ENCODE results near the gene CIT.

CIT gene

DNA sequence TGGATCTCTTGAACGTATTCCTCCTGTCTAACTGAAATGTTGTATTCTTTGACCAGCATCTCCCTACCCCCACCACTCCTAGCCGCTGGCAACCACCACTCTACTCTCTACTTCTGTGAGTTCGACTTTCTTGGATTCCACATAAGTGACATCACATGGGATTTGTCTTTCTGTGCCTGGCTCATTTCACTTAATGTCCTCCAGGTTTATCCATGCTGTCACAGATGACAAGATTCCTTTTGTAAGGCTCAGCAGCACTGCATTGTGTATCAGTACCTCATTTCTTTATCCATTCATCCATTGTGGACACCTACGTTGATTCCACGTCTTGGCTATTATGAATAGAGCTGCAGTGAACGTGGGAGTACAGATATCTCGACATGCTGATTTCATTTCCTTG lies 198.7 kb downstream of the CIT start:
- TF ChIP-seq, protein P1, sequence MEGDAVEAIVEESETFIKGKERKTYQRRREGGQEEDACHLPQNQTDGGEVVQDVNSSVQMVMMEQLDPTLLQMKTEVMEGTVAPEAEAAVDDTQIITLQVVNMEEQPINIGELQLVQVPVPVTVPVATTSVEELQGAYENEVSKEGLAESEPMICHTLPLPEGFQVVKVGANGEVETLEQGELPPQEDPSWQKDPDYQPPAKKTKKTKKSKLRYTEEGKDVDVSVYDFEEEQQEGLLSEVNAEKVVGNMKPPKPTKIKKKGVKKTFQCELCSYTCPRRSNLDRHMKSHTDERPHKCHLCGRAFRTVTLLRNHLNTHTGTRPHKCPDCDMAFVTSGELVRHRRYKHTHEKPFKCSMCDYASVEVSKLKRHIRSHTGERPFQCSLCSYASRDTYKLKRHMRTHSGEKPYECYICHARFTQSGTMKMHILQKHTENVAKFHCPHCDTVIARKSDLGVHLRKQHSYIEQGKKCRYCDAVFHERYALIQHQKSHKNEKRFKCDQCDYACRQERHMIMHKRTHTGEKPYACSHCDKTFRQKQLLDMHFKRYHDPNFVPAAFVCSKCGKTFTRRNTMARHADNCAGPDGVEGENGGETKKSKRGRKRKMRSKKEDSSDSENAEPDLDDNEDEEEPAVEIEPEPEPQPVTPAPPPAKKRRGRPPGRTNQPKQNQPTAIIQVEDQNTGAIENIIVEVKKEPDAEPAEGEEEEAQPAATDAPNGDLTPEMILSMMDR (conservative IDR thresholded peaks at IDR 0.05; ENCODE audit: low read depth, low read length): no peak
- DNase-seq (ENCODE audit: low read depth): no peak

DNA sequence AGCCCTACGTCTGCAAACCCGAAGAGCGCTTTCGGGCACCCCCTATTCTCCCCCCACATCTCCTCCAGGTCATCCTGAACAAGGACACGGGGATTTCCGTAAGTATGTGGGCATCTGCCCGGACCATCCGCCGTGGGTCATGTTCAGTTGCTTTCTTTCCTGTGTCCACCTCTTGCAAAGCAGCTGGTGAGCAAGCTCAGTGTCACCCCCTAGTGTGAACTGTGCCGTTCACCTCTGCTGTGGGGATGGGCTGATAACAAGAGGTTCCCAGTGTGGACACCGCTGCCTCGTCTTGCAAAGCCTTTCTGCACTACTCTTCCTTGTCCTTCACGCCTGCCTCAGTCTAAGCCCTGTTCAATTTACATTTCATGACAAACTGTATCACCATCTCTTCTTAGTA lies 200.5 kb downstream of the CIT start:
- no peak overlapping the region for H3K4me3 ChIP-seq (ENCODE audit: low read length)
- TF ChIP-seq, protein P1 (conservative IDR thresholded peaks at IDR 0.05; ENCODE audit: low read depth, low read length): peak; percentile 6
- DNase-seq (ENCODE audit: low read depth): no peak

More for the DNA sequence above, 198.7 kb downstream of the CIT start:
- no peak overlapping the region for H3K4me3 ChIP-seq (ENCODE audit: low read length)

DNA sequence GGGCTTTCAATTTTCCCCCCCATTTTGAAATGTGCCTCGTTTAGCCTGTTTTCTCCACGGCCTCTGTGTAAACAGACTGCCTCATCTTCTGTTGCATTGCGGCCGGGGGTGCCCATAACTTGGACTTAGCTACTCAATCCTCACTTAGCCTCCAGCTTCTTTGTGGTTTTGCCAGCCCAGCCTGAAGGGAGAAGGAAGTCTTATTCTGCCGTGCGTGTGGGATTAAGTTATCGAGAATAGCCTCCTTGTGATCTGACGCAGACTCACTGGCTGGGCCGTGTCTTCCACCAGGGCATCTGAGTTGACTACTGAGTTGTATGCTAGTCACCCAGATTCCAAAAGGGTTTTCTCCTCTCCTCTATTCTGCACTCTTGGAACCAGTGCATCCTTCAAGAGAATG lies 201.1 kb downstream of the CIT start:
- H3K4me3 ChIP-seq (ENCODE audit: low read length): no peak overlapping the region
- TF ChIP-seq, protein P1 (conservative IDR thresholded peaks at IDR 0.05; ENCODE audit: low read depth, low read length): no peak
- DNase-seq (ENCODE audit: low read depth): no peak

DNA sequence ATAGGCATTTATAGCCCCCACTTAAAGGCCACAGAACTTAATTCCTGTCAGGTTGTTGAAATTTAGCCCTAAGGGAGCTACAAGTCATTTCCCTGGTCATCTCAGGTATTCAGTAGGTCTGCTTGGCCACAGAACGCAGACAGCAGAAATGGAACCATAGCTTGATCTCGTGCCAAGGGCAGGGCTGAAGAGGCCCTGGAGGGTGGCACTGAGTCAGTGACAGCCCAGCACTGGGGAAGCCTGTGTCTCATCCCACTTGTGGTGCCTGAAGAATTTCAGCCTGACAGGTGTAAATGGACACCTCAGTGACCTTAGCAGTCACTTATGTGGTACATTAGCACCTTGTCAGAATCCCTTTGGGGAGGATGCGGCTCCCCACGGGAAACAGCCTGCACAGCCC lies 202.6 kb downstream of the CIT start:
- no peak for DNase-seq (ENCODE audit: low read depth)
- H3K4me3 ChIP-seq (ENCODE audit: low read length): no peak overlapping the region
- TF ChIP-seq, protein P1 (conservative IDR thresholded peaks at IDR 0.05; ENCODE audit: low read depth, low read length): no peak

DNA sequence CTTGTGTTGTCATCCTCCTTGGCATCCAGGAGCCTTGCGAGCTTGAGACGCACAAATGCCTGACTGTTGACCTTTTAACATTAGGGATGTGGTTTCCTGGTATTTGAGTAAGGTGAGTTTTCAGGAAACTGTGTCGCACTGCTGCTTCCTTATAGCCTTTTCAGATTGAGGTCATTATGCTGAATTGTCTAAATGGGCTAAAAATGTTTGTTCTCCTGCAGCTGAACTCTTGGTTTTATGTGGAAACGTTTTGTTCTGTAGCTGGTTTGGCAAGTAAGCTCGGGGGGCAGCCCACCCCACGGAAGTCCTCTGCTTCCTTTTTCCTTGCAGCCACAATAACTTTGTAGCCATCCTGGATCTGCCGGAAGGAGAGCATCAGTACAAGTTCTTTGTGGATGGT lies 203.5 kb downstream of the CIT start:
- DNase-seq (ENCODE audit: low read depth): no peak
- TF ChIP-seq, protein P1 (conservative IDR thresholded peaks at IDR 0.05; ENCODE audit: low read depth, low read length): no peak
- no peak overlapping the region for H3K4me3 ChIP-seq (ENCODE audit: low read length)

DNA sequence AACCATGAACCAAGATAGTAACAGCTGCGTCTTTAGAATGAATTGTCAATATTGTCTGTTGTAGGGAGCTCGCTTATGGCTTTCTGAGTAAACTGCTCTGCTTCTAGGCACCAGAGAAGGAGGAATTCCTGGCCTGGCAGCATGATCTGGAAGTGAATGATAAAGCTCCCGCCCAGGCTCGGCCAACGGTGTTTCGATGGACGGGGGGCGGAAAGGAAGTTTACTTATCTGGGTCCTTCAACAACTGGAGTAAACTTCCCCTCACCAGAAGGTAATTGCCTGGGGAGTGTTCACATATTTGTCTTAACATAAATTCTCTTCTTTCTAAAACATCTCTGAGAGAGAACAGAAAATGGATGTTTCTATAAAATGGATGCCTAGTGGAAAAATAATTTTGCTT lies 204.9 kb downstream of the CIT start:
- H3K4me3 ChIP-seq (ENCODE audit: low read length): no peak overlapping the region
- no peak for DNase-seq (ENCODE audit: low read depth)
- TF ChIP-seq, protein P1 (conservative IDR thresholded peaks at IDR 0.05; ENCODE audit: low read depth, low read length): no peak

DNA sequence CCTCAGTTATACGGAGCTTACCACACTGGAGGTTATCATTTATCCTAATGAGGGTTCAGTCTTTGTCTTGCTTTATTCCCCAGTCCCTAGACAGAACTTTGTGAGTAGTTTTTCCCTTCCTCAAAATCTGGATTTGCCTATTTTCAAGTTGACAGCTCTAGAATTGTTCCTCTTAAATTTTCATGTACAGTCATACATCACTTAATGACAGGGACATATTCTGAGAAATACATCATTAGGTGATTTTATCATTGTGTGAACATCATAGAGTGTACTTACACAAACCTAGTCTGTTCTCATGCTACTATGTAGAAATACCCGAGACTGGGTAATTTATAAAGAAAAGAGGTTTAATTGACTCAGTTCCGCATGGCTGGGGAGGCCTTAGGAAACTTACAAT lies 206.1 kb downstream of the CIT start:
- DNase-seq (ENCODE audit: low read depth): no peak
- TF ChIP-seq, protein P1 (conservative IDR thresholded peaks at IDR 0.05; ENCODE audit: low read depth, low read length): no peak
- H3K4me3 ChIP-seq (ENCODE audit: low read length): no peak overlapping the region
